ENCODE data around the gene SALL3.

DNA sequence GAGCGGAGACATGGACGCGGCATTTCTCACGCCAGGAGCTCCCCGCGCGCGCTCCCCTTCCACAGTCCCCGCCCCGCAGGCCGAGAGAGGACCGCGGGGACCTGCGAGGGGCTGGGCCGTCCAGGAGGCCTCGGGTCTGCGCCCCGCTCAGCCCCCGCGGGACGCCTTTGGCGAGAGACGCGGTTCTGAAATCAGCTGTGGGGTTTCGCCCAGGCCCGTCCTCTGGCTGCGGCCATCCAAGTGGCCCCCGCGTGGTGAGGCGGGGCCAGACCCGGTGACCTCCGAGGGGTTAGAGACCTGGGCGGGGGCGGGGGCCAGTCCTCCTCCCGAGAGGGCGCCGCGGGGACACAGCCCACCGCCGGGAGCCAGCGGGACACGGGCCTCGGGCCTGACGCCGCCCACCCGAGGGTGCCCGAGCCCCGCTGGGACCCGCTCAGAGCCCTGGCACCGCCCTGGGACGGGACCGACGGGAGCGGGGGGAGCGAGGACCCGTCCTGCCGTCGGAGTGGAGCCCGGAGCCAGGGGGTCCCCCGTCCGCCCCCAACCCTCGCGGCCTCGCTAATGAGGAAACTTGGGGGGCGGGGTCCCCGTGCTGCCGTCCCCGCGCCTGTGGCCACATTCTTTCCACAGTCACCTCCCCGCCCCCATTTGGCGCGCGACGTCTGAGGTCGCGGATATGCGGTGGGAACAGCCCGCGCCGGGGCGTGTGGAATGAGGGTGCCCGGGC lies 6.1 kb upstream of the SALL3 start:
- TF ChIP-seq, protein P1, sequence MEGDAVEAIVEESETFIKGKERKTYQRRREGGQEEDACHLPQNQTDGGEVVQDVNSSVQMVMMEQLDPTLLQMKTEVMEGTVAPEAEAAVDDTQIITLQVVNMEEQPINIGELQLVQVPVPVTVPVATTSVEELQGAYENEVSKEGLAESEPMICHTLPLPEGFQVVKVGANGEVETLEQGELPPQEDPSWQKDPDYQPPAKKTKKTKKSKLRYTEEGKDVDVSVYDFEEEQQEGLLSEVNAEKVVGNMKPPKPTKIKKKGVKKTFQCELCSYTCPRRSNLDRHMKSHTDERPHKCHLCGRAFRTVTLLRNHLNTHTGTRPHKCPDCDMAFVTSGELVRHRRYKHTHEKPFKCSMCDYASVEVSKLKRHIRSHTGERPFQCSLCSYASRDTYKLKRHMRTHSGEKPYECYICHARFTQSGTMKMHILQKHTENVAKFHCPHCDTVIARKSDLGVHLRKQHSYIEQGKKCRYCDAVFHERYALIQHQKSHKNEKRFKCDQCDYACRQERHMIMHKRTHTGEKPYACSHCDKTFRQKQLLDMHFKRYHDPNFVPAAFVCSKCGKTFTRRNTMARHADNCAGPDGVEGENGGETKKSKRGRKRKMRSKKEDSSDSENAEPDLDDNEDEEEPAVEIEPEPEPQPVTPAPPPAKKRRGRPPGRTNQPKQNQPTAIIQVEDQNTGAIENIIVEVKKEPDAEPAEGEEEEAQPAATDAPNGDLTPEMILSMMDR (conservative IDR thresholded peaks at IDR 0.05; ENCODE audit: low read depth, low read length), result no peak
- no peak for TF ChIP-seq POLR2A (IDR thresholded peaks at IDR 0.05; ENCODE audit: low read depth, low read length)
- TF ChIP-seq RAD21 (IDR thresholded peaks at IDR 0.05; ENCODE audit: low read length), result no peak
- TF ChIP-seq, protein P2, sequence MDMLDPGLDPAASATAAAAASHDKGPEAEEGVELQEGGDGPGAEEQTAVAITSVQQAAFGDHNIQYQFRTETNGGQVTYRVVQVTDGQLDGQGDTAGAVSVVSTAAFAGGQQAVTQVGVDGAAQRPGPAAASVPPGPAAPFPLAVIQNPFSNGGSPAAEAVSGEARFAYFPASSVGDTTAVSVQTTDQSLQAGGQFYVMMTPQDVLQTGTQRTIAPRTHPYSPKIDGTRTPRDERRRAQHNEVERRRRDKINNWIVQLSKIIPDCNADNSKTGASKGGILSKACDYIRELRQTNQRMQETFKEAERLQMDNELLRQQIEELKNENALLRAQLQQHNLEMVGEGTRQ (IDR thresholded peaks at IDR 0.05; ENCODE audit: low read depth, low read length), result no peak
- TF ChIP-seq CEBPB (IDR thresholded peaks at IDR 0.05; ENCODE audit: low read depth, low read length), result no peak
- no peak for TF ChIP-seq SMC3 (IDR thresholded peaks at IDR 0.05; ENCODE audit: low read depth, low read length)
- TF ChIP-seq MAFK (IDR thresholded peaks at IDR 0.05; ENCODE audit: low read depth, low read length), result no peak
- TF ChIP-seq BHLHE40 (IDR thresholded peaks at IDR 0.05; ENCODE audit: low read depth, low read length), result no peak
- TF ChIP-seq, protein P3, sequence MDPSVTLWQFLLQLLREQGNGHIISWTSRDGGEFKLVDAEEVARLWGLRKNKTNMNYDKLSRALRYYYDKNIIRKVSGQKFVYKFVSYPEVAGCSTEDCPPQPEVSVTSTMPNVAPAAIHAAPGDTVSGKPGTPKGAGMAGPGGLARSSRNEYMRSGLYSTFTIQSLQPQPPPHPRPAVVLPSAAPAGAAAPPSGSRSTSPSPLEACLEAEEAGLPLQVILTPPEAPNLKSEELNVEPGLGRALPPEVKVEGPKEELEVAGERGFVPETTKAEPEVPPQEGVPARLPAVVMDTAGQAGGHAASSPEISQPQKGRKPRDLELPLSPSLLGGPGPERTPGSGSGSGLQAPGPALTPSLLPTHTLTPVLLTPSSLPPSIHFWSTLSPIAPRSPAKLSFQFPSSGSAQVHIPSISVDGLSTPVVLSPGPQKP (IDR thresholded peaks at IDR 0.05; ENCODE audit: borderline replicate concordance, low read depth, low read length), result no peak
- no peak for TF ChIP-seq RFX5 (IDR thresholded peaks at IDR 0.05; ENCODE audit: low read depth, low read length)
- no peak for TF ChIP-seq MXI1 (IDR thresholded peaks at IDR 0.05; ENCODE audit: borderline replicate concordance, low read depth, low read length)
